Measurements from ENCODE around the gene ARPC1B.
"Not testable (repeated sequence)": the region's sequence is repeated elsewhere in the genome, so short reads cannot be mapped to it uniquely, and the experiment has no call there.

ARPC1B gene

GRCh38 chr7:99369767-99370391, 4.7 kb upstream of the ARPC1B start:
- DNase-seq: no peak

DNA sequence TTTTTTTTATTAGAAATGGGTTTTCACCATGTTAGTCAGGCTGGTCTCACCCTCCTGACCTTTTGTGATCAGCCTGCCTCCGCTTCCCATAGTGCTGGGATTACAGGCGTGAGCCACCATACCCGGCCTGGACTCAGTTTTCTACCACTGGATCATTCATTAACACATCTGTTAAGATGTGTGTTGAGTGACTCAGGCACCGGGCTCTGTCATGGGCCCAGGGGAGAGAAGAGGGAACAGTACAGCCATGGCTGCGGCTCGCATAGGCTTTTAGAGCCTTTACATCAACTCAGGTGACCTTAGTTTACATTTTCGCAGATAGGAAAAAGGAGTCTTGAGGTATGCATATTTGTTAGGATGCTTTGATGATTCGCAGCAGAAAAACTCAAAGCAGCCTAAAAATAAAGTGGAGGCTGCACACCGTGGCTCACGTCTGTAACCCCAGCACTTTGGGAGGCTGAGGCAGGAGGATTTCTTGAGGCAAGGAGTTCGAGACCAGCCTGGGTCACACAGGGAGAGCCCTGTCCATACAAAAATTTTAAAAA, 3.1 kb upstream of the ARPC1B start:
- DNase-seq: no peak

- no peak for DNase-seq
Observed at GRCh38 chr7:99372275-99373090, 2.0 kb upstream of the ARPC1B start.

DNA sequence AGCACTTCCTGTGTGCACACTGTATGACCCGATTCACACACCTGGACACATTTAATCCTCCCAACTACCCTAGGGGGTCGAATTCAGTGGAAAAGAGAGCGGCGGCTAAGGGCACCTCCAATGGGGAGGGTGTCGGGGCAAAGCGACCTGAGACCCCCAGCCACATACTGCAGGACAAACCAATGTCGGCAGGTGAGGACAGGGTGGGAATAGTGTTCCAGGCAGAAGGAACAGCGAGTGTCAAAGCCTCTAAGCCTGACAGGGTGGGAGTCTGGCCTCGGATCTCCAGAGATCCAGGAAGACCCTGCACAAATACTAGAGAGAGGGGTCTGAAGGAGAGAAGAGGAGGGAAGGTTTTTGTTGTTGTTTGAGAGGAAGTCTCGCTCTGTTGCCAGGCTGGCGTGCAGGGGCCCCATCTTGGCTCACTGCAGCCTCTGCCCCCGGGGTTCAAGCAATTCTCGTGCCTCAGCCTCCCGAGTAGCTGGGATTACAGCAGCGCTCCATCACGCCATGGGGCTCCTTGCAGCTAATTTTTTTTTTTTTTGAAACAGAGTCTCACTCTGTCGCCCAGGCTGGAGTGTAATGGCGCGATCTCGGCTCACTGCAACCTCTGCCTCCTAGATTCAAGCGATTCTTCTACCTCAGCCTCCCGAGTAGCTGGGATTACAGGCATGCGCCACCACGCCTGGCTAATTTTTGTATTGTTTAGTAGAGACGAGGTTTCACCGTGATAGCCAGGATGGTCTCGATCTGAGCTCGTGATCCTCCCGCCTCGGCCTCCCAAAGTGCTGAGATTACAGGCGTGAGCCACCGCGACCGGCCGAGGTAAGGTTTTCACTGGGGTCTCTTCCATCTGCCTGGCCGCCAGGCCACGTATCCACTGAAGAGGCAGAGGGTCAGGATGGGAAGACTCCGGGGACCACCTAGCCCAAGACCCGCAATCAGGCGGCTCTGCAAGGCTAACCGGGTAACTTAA, 1.2 kb upstream of the ARPC1B start:
- DNase-seq: no peak

DNA sequence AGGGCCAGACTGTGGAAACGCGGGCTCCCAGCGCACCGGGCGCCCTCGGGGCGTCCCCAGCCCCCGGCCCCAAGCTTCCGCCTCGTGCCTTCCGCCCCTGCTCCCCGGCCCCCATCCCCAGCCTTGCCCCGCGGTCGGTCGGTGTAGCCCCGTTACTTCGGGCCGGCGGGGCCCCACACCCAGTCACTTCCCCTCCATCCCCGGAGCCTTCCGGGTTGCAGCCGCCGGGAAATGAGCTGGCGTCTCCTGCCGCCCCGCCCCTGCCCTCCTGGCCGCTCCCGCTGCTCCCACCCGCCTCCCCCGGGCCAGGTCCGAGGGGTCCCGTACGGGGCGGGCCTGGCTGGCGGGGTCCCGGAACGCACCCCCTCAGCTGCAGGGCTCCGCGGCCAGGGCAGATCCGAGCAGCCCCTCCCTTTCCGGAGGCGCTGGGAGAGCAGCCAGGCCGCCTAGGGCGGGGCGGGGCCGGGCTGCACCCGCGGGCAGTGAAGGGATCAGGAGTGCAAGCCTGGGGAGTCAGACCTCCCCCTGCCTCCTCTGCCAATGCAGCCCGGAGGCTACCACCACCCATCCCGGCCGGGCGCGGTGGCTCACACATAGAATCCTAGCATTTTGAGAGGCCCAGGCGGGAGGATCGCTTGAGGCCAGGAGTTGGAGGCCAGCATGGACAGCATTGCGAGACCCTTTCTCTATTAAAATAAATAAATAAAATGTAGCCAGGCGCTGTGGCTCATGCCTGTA, 709 bp downstream of the ARPC1B start:
- peak; percentile 60 for DNase-seq

DNA sequence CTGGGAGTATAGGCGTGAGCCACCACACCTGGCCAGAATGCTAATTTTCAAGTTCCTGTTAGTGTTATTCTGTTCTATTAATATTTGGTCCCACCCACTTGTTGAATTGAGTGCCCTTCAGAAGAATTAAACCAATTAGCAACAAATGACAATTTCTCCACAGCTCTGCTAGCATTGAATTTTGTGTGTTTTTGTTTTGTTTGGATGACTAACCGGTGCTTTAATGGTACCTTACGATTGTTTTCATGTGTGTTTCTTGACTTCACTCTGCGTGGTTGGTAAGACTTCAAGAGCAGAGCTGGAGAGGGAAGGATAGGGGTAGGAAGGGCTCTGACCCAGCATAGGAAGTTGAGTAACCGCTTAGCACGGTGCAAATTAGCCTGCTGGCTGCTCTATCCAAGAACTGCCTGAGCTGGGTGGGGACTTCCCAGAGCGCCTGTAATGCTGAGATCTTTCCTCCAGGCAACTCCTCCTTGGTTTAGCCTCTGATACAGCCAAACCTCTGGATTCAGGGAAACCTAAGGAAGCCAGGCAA, 4.6 kb downstream of the ARPC1B start:
- DNase-seq: peak; percentile 29

GRCh38 chr7:99379693-99380031, 5.1 kb downstream of the ARPC1B start:
- not testable (repeated sequence) for DNase-seq

- no peak for DNase-seq
Observed at GRCh38 chr7:99380032-99380822, 5.7 kb downstream of the ARPC1B start.

DNA sequence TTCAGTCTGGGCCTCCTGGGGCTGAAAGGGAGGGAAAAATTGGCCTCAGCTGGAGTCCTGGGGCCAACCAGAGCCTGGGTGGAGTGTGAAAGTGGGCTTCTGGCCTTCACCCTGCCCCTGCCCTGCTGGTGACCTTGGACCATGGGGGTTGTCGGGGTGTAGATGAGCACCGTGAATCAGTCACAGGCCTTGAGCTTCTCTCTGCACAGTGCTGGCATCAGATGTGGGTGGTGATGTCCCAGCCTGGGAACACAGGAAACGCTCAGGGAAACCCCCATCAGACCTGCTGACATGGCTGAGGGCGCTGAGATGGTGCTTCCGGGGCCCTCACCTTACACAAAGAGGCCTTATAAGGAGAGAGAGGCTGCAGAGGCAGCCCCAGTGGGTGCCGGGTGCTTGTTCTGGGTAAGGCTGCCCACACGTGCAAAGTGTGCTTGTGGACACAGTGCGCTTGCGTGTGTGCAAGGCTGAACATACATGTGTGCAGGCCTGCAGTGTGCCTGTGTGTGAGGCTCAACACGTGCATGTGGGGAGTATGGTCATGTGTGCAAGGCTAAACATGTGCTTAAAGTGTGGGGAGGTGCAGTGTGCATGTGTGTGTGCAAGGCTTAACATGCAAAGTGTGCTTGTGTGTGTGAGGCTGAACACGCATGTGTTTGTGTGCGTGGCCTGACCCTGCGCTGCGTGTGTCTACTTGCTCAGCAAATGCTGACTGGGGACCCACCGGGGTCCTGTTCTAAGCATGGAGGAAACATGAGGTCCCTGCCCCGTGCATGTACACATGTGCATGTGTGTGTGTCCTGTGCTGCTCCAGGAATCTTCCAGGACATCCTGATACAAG, 6.5 kb downstream of the ARPC1B start:
- DNase-seq: peak; percentile 86

DNA sequence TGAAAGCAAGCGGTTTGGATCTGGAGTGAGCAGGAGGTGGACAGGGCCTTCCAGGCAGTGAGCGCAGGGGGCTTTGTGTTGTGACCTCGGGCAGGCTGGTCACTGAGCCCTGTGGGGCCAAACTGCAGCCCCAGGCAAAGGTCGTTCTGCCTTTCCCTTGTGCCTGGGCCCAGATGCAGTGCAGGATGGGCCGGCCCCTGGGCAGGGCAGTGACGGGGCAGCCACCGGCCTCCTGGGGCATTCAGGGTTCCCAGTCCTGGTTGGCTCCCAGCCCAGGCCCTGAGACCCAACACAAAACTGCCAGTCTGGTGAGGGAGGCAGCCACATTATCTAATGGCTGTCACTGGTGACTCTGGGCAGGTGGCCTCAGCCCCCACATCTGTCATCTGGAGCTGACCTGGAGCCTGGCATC, 7.1 kb downstream of the ARPC1B start:
- DNase-seq: no peak

GRCh38 chr7:99383203-99383602, 8.7 kb downstream of the ARPC1B start:
- no peak for DNase-seq

GRCh38 chr7:99383791-99384370, 9.4 kb downstream of the ARPC1B start:
- DNase-seq: no peak

- DNase-seq: no peak
Observed at GRCh38 chr7:99384523-99384922, 10.0 kb downstream of the ARPC1B start.

DNA sequence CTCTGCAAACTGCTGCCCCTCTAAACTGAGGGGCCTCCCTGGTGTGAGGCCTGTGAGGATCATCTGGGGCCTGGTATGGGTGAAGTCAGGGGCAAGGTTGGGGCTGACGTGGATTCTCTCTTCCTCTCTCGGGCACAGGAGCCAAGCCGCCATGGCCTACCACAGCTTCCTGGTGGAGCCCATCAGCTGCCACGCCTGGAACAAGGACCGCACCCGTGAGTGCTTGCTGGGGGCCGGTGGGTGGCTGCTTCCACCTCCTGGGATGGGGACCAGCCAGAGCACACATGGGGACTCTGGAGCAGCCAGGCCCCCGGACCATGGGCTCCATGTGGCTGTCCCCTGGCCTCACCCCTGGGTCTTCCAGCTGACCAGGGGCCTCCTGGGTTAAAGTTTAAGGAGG, 11.0 kb downstream of the ARPC1B start:
- DNase-seq: no peak

- DNase-seq: no peak
Observed at GRCh38 chr7:99386584-99387238, 12.2 kb downstream of the ARPC1B start.

DNA sequence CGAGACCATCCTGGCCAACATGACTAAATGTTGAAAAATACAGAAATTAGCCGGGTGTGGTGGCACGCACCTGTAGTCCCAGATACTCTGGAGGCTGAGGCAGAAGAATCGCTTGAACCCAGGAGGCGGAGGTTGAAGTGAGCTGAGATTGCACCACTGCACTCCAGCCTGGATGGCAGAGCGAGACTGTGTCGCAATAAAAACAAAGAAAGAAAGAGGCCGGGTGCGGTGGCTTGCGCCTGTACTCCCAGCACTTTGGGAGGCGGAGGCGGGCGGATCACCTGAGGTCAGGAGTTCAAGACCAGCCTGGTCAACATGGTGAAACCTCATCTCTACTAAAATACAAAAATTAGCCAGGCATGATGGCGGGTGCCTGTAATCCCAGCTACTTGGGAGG, 12.7 kb downstream of the ARPC1B start:
- DNase-seq: not testable (repeated sequence)

DNA sequence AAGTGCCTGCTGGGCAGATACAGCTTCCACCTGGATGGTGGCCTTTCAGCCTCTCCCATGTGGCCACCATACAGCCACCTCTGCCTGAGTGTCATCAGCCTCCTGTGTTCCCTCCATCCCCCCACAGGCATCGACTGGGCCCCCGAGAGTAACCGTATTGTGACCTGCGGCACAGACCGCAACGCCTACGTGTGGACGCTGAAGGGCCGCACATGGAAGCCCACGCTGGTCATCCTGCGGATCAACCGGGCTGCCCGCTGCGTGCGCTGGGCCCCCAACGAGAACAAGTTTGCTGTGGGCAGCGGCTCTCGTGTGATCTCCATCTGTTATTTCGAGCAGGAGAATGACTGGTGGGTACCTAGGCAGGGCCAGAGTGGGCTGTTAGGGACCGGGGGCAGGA, 13.4 kb downstream of the ARPC1B start:
- DNase-seq: no peak

DNA sequence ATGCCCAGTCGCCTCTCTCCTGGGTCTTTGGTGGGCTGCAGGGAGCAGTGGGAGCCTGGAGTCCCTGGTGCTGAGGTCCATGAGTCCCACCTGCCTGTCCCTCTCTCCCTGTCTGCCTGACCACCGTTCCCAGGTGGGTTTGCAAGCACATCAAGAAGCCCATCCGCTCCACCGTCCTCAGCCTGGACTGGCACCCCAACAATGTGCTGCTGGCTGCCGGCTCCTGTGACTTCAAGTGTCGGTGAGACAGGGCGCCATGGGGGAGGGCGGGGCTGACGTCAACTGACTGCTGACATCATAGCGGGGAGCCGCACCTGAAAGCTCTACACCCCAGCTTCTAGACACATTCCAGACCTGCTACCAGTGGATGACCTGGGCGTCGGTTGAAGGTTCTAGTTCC, 15.2 kb downstream of the ARPC1B start:
- no peak for DNase-seq

- DNase-seq: no peak
Observed at GRCh38 chr7:99390941-99391602, 16.5 kb downstream of the ARPC1B start.

Data from activated effector memory CD4-positive, alpha-beta T cell treated with Interleukin-2 at 50 U/mL for 16 hours (primary cell).